OCI-LY3 (cell line): ENCODE data around the gene AIF1.

Experiments
- CTCF ChIP-seq: fragments of 200-600, 300-600 bp; sonication (generic); IDR thresholded peaks from 2 replicates; pipeline ENCODE4 v1.5.1; 2014; ENCODE audit warnings: antibody characterized with exemption, low read length, low read depth
- EZH2phosphoT487 ChIP-seq: fragments of 200-600 bp; shearing (Covaris generic); IDR thresholded peaks from 2 replicates; pipeline ENCODE4 v1.6.1; 2018; ENCODE audit warnings: antibody characterized with exemption, mixed run types, low read depth

- TF ChIP-seq CTCF (no peak), EZH2phosphoT487 (no peak)
Measured at GRCh38 chr6:31579119-31579505, 35.9 kb upstream of the AIF1 start.
